Measurements from ENCODE around the gene BLOC1S4.

DNA sequence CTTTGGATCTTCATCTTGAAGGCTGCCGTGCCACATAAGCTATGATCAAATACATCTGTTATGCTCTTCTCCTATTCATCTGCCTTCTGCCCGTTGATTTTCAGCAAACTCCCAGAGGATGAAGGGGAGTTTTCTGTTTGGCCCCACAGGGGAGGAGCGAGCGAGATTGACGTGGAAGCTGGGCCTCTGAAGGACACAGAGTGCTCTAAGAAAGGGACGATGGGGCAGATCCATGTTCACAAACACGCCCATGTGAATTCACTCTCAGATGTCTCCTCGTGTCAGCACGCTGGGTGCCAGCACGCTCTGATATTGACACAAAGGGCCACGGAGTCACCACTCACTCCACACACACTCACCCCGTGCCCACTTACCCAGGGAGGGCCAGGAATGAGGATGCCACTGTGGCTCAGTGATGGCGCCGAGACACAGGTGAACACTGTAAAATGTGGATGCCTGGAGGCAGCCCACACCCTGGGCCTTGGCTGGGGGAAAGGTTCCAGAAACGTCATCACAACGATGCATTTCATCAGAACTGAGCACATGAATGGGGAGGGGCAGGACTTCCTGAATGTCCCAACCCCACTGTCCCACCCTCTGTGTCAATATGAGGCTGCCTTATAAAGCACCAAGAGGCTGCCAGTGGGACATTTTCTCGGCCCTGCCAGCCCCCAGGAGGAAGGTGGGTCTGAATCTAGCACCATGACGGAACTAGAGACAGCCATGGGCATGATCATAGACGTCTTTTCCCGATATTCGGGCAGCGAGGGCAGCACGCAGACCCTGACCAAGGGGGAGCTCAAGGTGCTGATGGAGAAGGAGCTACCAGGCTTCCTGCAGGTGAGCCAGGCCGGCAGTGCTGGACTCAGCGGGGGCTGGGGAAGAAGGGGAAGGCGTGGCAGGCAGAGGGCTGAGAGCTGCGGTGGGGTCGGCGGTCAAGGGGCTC, 22.5 kb upstream of the BLOC1S4 start, which contains the start of gene S100P:
- TF ChIP-seq, protein P1, sequence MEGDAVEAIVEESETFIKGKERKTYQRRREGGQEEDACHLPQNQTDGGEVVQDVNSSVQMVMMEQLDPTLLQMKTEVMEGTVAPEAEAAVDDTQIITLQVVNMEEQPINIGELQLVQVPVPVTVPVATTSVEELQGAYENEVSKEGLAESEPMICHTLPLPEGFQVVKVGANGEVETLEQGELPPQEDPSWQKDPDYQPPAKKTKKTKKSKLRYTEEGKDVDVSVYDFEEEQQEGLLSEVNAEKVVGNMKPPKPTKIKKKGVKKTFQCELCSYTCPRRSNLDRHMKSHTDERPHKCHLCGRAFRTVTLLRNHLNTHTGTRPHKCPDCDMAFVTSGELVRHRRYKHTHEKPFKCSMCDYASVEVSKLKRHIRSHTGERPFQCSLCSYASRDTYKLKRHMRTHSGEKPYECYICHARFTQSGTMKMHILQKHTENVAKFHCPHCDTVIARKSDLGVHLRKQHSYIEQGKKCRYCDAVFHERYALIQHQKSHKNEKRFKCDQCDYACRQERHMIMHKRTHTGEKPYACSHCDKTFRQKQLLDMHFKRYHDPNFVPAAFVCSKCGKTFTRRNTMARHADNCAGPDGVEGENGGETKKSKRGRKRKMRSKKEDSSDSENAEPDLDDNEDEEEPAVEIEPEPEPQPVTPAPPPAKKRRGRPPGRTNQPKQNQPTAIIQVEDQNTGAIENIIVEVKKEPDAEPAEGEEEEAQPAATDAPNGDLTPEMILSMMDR (IDR thresholded peaks at IDR 0.05): no peak
- no peak for TF ChIP-seq POLR2A (IDR thresholded peaks at IDR 0.05)

All from uterus (tissue), 2 donors.